ENCODE results near the gene ALS2CL.

- TF ChIP-seq POLR2AphosphoS5 (IDR thresholded peaks at IDR 0.05; ENCODE audit: low read depth, low read length) (no peak), POLR2A (IDR thresholded peaks at IDR 0.05; ENCODE audit: low read depth, low read length) (no peak)
Observed at GRCh38 chr3:46675426-46675825, 18.1 kb downstream of the ALS2CL start.

Measured in GM12892 (cell line).